Renal cortical epithelial cell (primary cell): ENCODE results near the gene PFN3. TPM values are rescaled to one million over a fixed set of nuclear protein-coding genes. Genes with fewer than 3 reads are reported as not detected.

Source experiments
- DNase-seq: peaks from one replicate; pipeline ENCODE4 v3.0.0-alpha.2; 2011; ENCODE audit warnings: low read depth
- total RNA-seq: library from RNA; depleted of rRNA; stranded (reverse); fragments of >200 nt; gene quantifications from 2 replicates; pipeline ENCODE4 v1.2.3, GENCODE V29; 2014

PFN3 gene, protein sequence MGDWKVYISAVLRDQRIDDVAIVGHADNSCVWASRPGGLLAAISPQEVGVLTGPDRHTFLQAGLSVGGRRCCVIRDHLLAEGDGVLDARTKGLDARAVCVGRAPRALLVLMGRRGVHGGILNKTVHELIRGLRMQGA
- total RNA-seq: not detected in 2 replicates

DNA sequence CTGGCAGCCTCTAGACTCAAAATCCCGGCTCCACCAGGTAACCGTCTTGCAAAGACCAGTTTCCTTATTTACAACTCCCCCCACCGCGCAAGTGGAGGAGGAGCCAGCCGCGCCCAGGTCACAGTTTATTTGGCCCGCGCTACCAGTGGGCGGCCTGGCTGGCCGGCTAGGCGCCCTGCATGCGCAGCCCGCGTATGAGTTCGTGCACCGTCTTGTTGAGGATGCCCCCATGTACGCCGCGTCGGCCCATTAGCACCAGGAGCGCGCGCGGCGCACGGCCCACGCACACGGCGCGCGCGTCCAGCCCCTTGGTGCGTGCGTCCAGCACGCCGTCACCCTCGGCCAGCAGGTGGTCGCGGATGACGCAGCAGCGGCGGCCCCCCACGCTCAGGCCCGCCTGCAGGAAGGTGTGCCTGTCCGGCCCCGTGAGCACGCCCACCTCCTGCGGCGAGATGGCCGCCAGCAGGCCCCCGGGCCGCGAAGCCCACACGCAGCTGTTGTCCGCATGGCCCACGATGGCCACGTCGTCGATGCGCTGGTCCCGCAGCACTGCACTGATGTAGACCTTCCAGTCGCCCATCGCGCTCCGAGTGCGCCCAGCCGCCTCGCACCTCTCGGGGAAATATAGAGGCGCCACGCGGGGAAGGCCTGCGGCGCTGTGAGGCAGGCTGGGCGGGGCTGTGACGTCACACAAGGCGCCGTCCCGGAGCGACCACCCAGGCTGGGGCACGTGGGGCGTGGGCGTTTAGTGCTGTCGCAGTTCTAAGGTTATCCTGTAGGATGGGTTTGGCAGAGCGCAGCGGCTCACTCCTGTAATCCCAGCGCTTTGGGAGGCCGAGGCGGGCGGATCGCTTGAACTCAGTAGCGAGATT, at the start of gene PFN3:
Gene PFN3, minus strand, starts transcription at position 665 of the 872 bp plus-strand sequence. Its CDS starts 85 bp downstream, at position 580.
- no peak for DNase-seq

DNA sequence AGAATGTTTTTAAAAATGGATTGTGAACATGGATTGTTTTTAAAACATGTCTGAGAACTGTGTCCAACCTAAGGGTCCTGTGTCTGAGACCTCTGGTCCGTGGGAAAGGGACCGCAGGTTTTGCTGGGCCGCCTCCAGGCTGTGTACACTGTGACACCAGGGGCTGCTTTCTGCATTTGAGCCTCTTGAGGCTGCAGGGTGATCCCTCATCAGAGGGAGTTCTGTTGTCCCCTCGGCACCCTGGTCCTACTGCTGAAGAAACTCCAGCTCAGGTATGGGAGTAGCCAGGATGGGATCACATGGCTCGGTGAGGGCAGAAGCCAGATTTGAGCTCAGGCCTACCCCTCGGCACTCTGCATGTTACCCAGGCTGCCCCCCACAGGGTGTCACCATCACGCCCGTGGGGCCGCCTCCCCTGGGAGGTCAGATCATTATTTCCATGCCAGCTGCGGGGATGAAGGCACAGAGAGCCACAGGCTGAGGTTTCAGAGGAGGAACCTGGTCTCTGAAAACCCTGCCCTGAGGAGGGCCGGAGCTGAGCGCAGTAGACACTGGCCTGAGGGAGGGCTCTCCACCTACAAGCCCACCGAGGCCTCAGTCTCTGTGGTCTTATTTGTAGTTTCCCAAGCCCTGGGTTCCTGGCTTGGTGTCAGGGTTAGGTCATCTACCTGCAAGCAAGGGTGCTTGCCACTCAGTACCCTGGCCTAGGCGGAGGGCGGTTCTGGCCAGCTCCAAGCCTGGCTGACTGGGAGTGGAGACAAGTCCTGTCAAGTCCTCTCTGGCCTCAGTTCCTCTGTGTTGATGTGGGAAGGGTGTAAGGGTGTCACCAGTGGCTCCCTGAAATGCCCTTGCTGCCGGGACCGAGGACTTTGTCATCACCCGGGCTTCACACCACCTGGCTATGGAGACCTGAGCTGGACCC, 48.9 kb upstream of the PFN3 start:
- DNase-seq: no peak

DNA sequence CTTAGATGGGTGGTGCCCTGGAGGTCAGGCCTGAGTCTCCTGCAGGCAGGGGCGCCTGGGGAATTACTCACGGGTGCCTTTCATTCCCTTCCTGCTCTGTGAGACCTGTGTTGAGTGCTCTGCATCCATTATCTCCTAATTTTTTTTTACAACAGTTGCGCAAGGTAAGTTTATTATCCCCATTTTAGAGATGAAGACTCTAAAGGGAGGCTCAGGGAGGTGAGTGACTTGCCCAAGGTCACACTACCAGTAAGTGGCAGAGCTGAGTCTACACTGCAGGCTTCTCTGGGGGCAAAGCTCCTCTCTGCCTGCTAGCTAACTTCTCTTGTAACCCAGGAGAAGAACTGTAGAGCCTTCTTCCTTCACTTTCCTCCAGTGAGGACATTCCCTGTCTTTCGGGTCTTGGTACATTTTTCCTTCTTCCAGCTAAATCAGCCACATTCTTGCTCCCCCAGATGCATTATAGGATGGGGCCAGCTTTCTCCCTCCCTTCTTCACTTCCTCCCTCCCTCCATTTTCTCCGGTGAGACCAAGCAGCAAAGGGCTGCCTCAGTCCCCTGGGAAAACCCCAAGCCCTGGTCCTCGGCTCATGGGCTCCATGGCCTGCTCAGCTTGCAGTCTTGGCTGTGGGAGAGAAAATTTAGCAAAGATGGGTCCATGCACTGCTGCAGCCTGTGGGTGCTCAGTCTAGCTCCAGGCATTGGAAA, 47.9 kb upstream of the PFN3 start:
- no peak for DNase-seq

DNA sequence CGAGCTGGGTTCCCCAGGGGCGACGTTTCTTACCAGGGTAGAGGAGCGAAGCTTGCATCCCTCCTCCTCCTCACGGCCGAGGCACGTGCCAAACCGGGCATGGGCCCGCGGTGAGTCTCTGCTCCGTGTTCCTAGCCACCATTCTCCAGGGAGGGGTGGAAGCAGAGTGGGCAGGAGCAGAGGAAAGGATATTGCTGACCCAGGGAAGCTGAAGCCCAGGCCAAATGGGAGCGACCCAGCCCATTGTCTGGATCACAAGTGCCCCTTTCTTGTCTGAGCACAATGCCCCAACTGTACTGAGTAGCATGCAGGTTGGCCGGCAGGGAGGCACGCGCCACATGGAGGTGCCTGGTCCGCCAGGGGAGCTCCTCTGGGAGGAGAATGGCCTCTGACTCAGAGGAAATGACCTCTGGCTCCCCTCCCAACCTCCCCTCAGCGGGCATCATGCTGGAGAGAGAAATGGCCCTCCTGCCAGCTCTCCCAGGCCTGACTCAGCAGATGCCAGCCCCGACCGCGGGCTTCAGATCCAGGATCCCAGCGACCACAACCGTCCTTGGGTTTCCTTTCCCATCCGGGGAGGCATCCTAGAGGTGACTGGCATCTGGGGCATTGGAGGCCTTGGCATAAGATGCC, 47.3 kb upstream of the PFN3 start:
- peak; percentile 94 for DNase-seq

DNA sequence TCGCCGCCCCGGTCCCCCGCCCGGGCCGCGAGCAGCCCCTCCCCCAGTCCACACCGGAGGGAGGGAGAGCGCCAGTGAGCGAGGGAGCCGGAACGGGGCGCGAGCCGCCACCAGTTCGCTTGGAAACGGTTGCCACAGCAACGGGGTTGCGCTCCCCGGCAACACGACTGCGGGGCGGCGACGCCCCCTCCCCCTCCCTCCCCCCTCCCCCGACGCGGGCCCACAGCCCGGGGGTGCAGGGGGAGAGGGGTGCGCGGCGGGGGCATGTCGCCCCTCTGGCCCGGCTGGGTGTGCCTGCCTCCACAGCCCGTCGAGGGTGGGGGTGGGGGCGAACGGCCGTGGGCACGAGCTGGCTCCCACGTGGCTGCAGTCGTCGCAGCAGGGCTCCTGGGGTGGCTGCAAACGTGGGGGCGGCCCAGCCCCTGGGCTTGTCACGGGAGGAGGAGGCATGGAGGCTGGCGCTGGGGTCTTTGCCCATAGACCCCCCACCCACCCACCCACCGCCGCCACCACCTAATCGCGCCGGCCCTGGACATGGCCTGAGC, 46.7 kb upstream of the PFN3 start:
- DNase-seq: no peak

DNA sequence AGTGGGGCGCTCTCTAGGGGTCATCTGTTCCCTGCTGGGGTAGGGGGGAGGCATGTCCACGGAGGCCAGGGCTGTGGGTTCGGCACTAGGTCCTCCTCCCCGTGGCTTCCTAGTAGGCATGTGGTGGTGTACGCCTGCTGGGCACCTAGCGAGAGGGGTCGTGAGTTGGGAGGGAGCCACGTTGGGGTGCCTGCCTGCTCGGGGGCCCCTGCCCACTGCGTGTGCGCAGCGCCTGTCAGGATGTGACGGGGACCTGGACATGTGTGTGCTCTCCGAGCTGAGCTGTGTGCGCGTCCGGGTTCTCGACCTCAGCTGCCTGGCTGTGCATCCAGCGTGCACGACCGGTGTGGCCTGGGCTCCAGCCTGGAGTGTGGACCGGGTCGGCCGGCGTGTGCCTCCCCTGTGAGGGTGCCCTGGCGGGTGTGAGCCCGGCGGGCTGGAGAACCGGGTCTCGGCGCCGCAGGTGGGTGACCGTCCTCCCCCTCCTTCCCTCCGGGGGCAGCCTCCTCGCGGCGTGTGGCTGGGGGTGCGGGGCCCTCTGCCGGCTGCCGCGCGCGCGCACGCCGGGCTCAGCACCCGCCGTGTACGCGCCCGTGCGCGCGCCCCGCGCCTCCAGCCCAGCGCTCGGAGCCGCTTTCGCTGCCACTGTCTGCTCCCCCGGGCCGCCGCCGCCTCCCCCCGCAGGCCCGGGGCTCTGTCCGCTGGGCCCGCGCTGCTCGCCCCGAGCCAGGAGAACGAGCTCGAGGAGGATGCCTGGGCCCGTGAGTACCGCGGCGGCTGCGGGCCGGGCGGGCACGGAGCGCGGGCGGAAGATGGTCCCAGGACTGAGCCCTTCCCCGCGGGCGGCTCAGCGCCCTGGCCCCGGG, 46.0 kb upstream of the PFN3 start, which contains the start of gene PRR7:
Gene PRR7, plus strand, starts transcription at position 615 of the 866 bp plus-strand sequence. CDS start 8,254 bp downstream, outside the sequence.
- no peak for DNase-seq

DNA sequence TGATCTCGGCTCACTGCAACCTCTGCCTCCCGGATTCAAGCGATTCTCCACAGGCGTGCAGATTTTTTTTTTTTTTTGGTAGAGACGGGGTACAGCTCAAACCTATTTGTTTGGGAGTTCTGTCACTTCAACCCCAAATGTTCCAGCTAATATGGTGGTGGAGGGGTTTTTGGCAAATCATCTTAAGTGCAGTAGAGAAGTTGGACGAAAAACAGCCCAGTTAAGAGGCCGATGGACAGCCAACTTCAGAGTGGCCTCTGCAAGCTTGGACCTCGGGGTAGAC, 45.4 kb upstream of the PFN3 start:
- DNase-seq: no peak

DNA sequence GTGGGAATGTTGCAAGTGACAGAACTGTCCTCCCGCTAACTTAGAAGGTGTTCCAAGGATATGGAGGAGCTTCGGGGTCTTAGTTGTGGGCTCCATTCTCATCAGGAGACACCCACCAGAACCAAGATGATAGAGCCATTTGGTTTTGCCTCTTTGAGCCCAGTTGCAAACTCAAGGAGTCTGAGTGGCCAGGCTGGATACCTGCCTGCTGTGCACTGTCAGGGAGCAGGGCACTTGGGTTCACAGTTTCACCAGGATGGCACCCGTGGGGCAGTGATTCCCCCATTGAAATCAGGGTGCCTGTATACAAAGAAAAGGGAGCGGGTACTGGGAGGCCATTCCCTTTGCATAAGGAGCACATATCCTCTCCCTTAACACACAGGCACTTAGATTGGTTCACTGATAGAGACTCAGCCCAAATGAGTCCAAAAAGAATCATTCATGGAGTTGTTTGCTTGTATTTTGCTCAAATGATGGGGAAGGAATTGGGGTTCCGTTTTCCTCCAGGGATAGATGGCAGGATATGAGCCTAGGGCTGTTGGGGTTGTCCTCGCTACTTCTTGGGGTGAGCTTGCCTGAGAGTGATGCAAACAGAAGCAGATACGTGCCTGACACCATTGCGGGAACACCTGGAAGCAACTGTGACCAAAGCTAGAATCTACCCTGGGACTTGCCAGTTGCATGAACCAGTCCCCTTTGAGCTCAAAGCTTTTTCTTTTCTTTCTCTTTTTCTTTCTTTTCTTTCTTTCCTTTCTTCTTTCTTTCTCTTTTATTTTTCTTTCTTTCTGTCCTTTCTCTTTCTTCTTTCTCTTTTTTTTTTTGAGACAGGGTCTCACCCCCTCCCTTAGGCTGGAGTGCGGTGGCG, 44.8 kb upstream of the PFN3 start:
- no peak for DNase-seq

DNA sequence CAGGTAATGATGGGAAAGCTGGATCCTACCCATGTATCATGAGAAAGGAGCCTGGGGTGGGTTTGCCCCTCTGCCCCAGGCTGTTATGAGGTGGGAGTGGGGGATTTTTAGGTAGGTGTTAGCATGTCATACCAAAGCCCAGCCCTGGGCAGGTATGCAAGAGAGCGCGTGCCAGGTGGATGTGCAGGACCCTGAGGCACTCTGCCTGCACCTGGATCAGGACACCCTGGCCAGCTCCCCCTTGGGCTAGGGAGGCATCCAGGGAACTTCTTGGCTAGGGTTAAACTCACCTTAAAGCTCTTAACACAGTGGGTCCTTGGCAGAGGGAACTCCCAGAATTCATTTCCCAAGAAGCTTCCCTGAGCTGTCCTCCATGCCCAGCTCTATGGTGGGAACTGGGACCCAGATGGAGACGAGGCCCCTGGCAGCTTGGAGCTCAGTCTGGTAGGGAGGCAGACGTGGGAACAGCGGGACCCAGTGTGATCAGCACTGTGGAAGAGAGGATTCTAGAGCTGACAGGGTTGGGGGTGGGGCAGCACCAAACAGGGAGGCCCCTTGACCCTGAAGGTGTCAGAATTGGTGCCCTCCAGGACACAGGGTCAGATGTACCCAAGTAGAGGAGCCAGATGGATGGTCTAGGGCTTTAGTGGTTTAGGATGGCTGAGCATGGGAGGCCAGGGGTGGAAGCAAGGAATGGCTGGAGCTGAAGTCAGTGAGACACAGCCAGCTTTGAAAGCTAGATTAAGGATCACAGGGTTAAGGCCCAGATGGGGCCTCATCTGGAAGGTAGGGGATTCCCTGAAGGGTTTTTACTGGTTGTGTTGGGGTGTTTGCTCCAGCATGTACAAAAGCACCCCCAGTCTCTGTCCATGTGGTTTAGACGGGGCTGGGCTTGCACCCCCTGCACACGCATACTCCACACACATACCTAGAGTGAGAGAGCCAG, 43.9 kb upstream of the PFN3 start:
- DNase-seq: no peak

DNA sequence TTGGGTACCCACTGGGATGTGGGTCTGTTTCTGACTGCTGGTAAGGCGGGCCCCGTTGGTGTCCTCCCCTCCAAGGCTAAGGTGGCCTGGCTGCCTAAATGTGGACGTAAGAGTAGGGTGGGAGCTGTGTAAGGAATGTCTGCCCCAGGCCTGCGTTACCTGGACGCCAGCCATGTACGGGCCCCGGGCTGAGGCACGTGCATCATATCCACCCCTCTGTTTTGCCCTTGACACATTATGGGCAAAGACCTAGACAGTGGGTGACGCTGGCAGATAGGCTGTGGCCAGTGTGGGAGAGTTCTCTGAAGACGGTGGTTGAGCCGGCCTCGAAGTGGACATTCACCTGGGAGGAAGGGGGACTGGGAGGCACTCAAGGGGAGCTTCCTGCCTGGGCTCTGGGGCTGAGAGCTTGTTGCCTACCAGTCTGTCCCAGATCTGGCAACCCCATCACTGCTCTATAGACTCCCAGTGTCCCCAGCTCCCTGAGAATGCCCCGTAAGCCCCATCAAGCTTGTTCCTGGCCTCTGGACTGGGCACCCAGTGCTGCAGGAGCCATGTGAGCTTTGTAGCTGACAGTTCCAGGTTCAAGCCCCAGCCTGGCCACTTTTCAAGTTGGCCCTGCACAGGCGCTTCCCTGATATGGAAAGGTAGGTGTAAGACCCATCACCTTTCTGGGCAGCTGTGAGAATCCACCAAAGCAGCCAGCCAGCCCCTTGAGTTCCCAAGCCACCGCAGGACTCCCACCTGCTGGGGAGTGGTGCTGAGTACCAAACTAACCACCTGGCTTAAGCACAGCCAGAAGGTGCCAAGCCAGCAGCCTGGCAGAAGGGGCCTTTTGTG, 42.9 kb upstream of the PFN3 start:
- DNase-seq: no peak

DNA sequence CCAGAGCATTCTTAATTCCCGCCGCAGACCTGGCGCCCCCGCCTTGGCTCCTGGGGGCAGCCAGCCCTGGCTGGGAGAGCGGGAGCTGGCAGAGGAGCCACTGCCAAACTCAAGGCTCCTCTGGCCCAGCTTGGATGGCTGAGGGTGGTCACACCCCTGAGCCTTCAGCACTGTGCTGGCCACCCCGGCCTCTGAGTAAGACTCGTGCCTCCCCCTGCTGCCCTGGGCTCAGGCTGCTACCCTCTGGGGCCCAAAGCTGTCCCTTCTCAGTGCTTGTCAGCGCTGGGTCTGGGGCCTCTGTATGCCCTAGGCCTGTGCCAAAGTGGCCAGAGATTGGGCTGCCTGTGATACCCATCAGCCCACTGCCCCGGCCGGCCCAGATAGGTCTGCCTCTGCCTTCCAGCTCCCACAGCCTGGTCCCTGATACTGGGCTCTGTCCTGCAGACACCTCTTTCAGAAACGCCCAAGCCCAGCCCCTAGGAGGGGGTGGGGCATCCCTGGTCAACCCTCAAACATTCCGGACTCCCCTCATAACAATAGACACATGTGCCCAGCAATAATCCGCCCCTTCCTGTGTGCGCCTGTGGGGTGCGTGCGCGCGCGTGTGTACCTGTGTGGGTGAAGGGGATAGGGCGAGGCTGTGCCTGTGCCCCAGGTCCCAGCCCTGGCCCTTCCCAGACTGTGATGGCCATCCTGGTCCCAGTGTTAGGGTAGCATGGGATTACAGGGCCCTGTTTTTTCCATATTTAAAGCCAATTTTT, 41.8 kb upstream of the PFN3 start:
- DNase-seq: no peak

DNA sequence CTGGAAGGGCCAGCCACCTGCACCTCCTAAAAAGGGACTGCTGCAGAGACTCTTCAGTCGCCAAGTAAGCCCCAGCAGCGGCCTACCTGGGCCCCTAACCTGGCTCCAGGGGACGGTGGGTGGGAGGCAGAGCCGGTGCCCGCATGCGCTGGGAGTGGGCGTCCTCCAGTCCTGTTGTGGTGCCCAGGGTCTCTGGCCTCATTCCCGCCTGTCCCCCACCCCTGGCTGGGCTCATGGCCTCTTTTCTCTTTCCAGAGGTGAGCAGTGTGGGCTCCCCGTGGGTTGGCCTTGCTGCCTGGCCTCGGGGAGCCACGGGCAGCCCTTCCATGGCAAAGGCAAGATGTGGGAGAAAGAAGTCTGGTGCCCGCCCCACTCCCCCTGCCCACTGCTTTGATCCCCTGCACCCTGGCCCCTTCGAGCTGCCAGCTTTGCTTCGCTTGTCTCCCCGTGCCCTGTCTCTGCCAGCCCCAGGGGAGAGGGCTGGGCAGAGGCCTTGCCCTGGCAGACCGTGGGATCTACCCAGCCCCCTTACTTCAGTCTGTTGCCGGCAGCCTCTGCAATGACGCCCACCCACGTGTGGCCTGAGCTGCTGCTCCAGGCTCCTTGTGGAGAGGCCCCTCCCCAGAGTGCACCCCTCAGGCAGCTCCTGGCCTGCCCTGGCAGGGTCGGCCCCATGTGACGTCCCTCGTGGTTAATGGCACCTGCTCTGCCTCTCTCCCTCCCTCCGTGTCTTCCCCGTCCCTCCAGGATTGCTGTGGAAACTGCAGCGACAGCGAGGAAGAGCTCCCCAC, 40.7 kb upstream of the PFN3 start:
- no peak for DNase-seq

DNA sequence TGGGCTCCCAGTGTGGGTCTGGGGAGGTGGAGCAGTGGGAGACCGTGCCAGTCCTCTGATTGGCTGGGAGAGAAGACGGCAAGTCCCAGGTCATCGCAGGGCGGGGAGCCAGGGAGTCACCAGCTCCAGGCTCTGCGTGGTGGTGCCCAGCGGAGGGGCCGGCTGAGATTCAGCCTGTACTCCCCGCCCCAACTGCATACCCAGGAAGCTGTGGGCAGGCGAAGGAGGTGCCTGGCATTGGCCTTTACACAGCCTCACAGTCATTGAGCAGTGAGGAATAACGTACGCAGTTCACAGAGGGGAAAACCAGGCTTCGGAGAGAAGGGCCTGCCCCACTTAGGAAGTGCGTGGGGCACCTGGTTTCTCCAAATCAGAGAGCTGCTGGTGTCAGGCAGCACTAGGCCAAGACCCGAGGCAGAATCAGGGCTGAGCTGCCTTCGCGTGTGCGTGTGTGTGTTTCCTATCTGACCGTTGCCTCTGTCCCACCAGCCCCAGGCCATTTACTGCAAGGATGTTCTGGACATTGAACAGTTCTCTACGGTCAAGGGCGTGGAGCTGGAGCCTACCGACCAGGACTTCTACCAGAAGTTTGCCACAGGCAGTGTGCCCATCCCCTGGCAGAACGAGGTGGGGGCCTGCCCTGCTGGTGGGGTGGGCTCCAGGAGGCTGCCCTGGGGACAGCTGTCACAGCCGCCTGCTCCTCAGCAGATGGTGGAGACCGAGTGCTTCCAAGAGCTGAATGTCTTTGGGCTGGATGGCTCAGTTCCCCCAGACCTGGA, 39.9 kb upstream of the PFN3 start:
- no peak for DNase-seq

DNA sequence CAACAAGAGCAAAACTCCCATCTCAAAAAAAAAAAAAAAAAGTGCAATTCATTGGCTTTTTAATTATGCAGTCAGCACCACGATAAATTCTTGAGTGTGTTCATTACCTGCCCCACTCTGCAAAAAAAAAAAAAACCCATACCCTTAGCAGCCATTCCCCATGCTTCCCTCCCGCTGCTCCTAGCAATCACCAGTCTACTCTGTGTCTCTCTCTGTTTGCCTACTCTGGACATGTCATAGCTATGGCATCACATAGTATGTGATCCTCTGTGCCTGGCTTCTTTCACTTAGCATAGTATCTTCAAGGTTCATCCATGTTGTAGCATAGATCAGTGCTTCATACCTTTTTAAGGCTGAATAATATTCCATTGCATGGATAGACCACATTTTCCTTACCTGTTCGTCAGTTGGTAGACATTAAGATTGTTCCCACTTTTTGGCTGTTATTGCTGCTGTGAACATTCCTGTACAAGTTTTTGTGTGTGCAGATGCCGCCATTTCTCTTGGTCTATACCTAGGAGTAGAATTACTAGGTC, 39.1 kb upstream of the PFN3 start:
- DNase-seq: no peak
